IMR-90 (cell line): ENCODE results near the gene IL22RA2. TPM values are rescaled to one million over a fixed set of nuclear protein-coding genes. Genes with fewer than 3 reads are reported as not detected.

ENCODE experiments used
- ATAC-seq: fragments of 200-7000 bp; cut with Tn5 transposase; 2 replicates; pipeline ENCODE4 v1.9.1; 2020; ENCODE audit warnings: low read depth, mild to moderate bottlenecking, moderate library complexity
- BruUV-seq: library from RNA; stranded (reverse); fragments of 400-500 nt; replicated peaks from 2 replicates; lab custom pipeline; 2021; lab: Mats Ljungman, UMichigan
- CTCF ChIA-PET: fragments of 300-600 bp; formaldehyde crosslinking; extraction: SDS; loops from one replicate; lab custom pipeline; 2021; ENCODE audit warnings: antibody characterized with exemption; lab: Yijun Ruan, JAX
- POLR2A ChIA-PET: fragments of 300-600 bp; sonication (Branson Sonifier 250); formaldehyde crosslinking; loops from one replicate; lab custom pipeline; 2022; ENCODE audit warnings: antibody characterized with exemption; ENCODE audit not compliant: unreplicated experiment; lab: Charles Lee
- DNase-seq: peaks from one replicate; pipeline ENCODE4 v3.0.0; 2013
- H2AFZ ChIP-seq: replicated peaks from 2 replicates; pipeline ENCODE3; 2013; ENCODE audit warnings: low read length, mild to moderate bottlenecking; ENCODE audit not compliant: poor library complexity
- H2AK5ac ChIP-seq: 2 replicates; pipeline ENCODE4 v1.6.1; 2013; ENCODE audit warnings: low read depth, low read length, inconsistent platforms
- H2AK9ac ChIP-seq: replicated peaks from 2 replicates; pipeline ENCODE3; 2013; ENCODE audit warnings: mild to moderate bottlenecking, low read depth, low read length, moderate library complexity; ENCODE audit not compliant: poor library complexity
- H2BK120ac ChIP-seq: 2 replicates; pipeline ENCODE4 v1.6.1; 2013; ENCODE audit warnings: low read depth, low read length, inconsistent platforms
- H2BK15ac ChIP-seq: 3 replicates; pipeline ENCODE4 v1.6.1; 2013; ENCODE audit warnings: low read depth, low read length, inconsistent platforms
- H2BK20ac ChIP-seq: 2 replicates; pipeline ENCODE4 v1.6.1; 2013; ENCODE audit warnings: low read depth, mild to moderate bottlenecking, inconsistent platforms, low read length, moderate library complexity
- H2BK5ac ChIP-seq: 2 replicates; pipeline ENCODE4 v1.6.1; 2013; ENCODE audit warnings: mild to moderate bottlenecking, low read depth, low read length, inconsistent platforms; ENCODE audit not compliant: poor library complexity, severe bottlenecking
- H3K14ac ChIP-seq: replicated peaks from 2 replicates; pipeline ENCODE4 v1.6.1; 2013; ENCODE audit warnings: low read depth, low read length, inconsistent platforms
- H3K18ac ChIP-seq: 2 replicates; pipeline ENCODE4 v1.6.1; 2013; ENCODE audit warnings: low read depth, low read length, control low read depth
- H3K23ac ChIP-seq: 2 replicates; pipeline ENCODE4 v1.6.1; 2013; ENCODE audit warnings: low read depth, low read length, inconsistent platforms
- H3K27ac ChIP-seq: 2 replicates; pipeline ENCODE4 v1.5.1; 2013; ENCODE audit warnings: mild to moderate bottlenecking, control low read depth, low read length; ENCODE audit not compliant: insufficient read depth
- H3K27me3 ChIP-seq: 2 replicates; pipeline ENCODE4 v1.6.1; 2013; ENCODE audit warnings: low read length; ENCODE audit not compliant: control insufficient read depth, insufficient read depth
- H3K36me3 ChIP-seq: 2 replicates; pipeline ENCODE4 v1.6.1; 2013; ENCODE audit warnings: low read length, mixed read lengths; ENCODE audit not compliant: control insufficient read depth, insufficient read depth
- H3K4ac ChIP-seq: 2 replicates; pipeline ENCODE4 v1.6.1; 2013; ENCODE audit warnings: low read depth, low read length, inconsistent platforms
- H3K4me1 ChIP-seq: 2 replicates; pipeline ENCODE4 v1.6.1; 2013; ENCODE audit warnings: low read length, mixed read lengths; ENCODE audit not compliant: control insufficient read depth, insufficient read depth
- H3K4me2 ChIP-seq: 2 replicates; pipeline ENCODE4 v1.6.1; 2013; ENCODE audit warnings: low read depth, mild to moderate bottlenecking, control low read depth, low read length, moderate library complexity
- H3K4me3 ChIP-seq: 2 replicates; pipeline ENCODE4 v1.5.1; 2013; ENCODE audit warnings: low read depth, mild to moderate bottlenecking, control low read depth, low read length, moderate library complexity; ENCODE audit not compliant: insufficient read depth
- H3K56ac ChIP-seq: 2 replicates; pipeline ENCODE4 v1.6.1; 2013; ENCODE audit warnings: low read length, inconsistent platforms; ENCODE audit not compliant: insufficient read depth; ENCODE audit errors: extremely low read depth
- H3K79me1 ChIP-seq, 2 experiments: 2 replicates each; pipeline ENCODE4 v1.6.1; 2013; ENCODE audit warnings: low read length in 2 of 2, inconsistent platforms in 1 of 2, low read depth in 1 of 2
- H3K9ac ChIP-seq: 2 replicates; pipeline ENCODE4 v1.6.1; 2013; ENCODE audit warnings: low read depth, low read length, control low read depth
- H3K9me1 ChIP-seq: 2 replicates; pipeline ENCODE4 v1.6.1; 2013; ENCODE audit warnings: low read length, inconsistent platforms; ENCODE audit not compliant: insufficient read depth
- H3K9me3 ChIP-seq: 2 replicates; pipeline ENCODE4 v1.6.1; 2013; ENCODE audit warnings: low read length; ENCODE audit not compliant: control insufficient read depth, insufficient read depth
- H4K20me1 ChIP-seq: 2 replicates; pipeline ENCODE4 v1.6.1; 2013; ENCODE audit warnings: low read length, inconsistent platforms; ENCODE audit not compliant: insufficient read depth
- H4K5ac ChIP-seq: 2 replicates; pipeline ENCODE4 v1.6.1; 2013; ENCODE audit warnings: mild to moderate bottlenecking, low read depth, low read length, control low read depth
- H4K8ac ChIP-seq, 2 experiments: 2 replicates each; pipeline ENCODE4 v1.6.1; 2013; ENCODE audit warnings: low read depth in 2 of 2, low read length in 2 of 2, control low read depth in 1 of 2, inconsistent platforms in 1 of 2
- H4K91ac ChIP-seq: 2 replicates; pipeline ENCODE4 v1.6.1; 2013; ENCODE audit warnings: low read depth, low read length, inconsistent platforms; ENCODE audit not compliant: insufficient read depth
- MAFK ChIP-seq: IDR thresholded peaks from 2 replicates; pipeline ENCODE4 v1.6.1; 2012; ENCODE audit warnings: low read depth, low read length, improper control_type of control experiment
- NFE2L2 ChIP-seq: fragments of 150-350 bp; IDR thresholded peaks from 2 replicates; pipeline ENCODE4 v1.6.1; 2016; ENCODE audit warnings: low read depth, mild to moderate bottlenecking, low read length
- POLR2A ChIP-seq: IDR thresholded peaks from 2 replicates; pipeline ENCODE4 v1.6.1; 2012; ENCODE audit warnings: mild to moderate bottlenecking, low read depth, low read length
- RAD21 ChIP-seq: IDR thresholded peaks from 2 replicates; pipeline ENCODE4 v1.6.1; 2012; ENCODE audit warnings: low read length, improper control_type of control experiment
- RCOR1 ChIP-seq: IDR thresholded peaks from 2 replicates; pipeline ENCODE4 v1.6.1; 2012; ENCODE audit warnings: mild to moderate bottlenecking, low read length, improper control_type of control experiment; ENCODE audit not compliant: insufficient replicate concordance
- RFX5 ChIP-seq: IDR thresholded peaks from 2 replicates; pipeline ENCODE4 v1.8.0; 2012; ENCODE audit warnings: low read depth, mild to moderate bottlenecking, low read length, moderate library complexity
- WGBS, 2 experiments: methylation state at CpG; one replicate each; pipeline versions ENCODE4 v1.1.5 to v1.1.7; 2013; ENCODE audit warnings: missing lambda C conversion rate in 2 of 2; ENCODE audit not compliant: insufficient read length in 1 of 2; ENCODE audit errors: extremely low coverage in 2 of 2; 5-methylcytosine and 5-hydroxymethylcytosine counted together
- dilution Hi-C: fragments of 300-500 bp; cut with HindIII; formaldehyde crosslinking; loops from one replicate; pipeline ENCODE4 v1.14.3; 2018; ENCODE audit warnings: low sequenced_read_pairs; ENCODE audit not compliant: unreplicated experiment
- in situ Hi-C: fragments of 300-500 bp; cut with MboI; formaldehyde crosslinking; loops from 3 replicates; pipeline ENCODE4 v1.14.3; 2019; ENCODE audit warnings: low sequenced_read_pairs, inconsistent platforms, mixed read lengths
- intact Hi-C: fragments of 100-400 bp; cut with micrococcal nuclease; formaldehyde crosslinking; loops from 2 replicates; pipeline ENCODE4 v1.10.0; 2022
- polyA plus RNA-seq, 3 experiments: library from polyadenylated mRNA; depleted of rRNA; stranded (reverse); fragments of >200 nt; gene quantifications; 2 replicates each; pipeline ENCODE4 v1.2.3, GENCODE V29; 2012; ENCODE audit warnings: low replicate concordance in 1 of 3
- total RNA-seq: library from RNA; depleted of rRNA; stranded (reverse); fragments of >200 nt; gene quantifications from 2 replicates; pipeline ENCODE4 v1.2.3, GENCODE V29; 2012
- TF ChIP-seq, protein P1 (sequence below): fragments of 150-350 bp; IDR thresholded peaks from 2 replicates; pipeline ENCODE4 v1.6.1; 2016; ENCODE audit warnings: low read depth, mild to moderate bottlenecking, low read length, moderate library complexity, borderline replicate concordance
- TF ChIP-seq, protein P2 (sequence below): conservative IDR thresholded peaks from 2 replicates; pipeline ENCODE4 v1.5.1; 2012; ENCODE audit warnings: mild to moderate bottlenecking, low read depth, low read length, improper control_type of control experiment

The IL22RA2 gene
- total and polyA plus RNA-seq, 2 of the 4 experiments (the other 2 are of a cell fraction) = not detected

- Histone ChIP-seq H2AK9ac (no peak overlapping the region), H3K9me1 (no peaks in the 10 kb centered on the region), H3K23ac (no peak overlapping the region), H3K27ac (no peak overlapping the region), H3K4me2 (no peak overlapping the region), H3K9me3 (no peaks in the 10 kb centered on the region), H4K5ac (no peak overlapping the region), H4K20me1 (no peaks in the 10 kb centered on the region), H3K27me3 (no peaks in the 10 kb centered on the region), H3K4ac (no peak overlapping the region), H3K9ac (no peak overlapping the region), H2AK5ac (no peak overlapping the region), H2BK120ac (no peak overlapping the region), H3K36me3 (peaks cover 29% of the 10 kb centered on the region), H3K4me3 (no peak overlapping the region), H3K18ac (no peak overlapping the region), H3K14ac (no peak overlapping the region), H3K79me1 (peaks cover 0 to 3% of the 10 kb centered on the region in 2 experiments; a peak in 2 of 4 replicates), H2BK5ac (no peak overlapping the region), H4K91ac (no peak overlapping the region), H3K4me1 (no peaks in the 10 kb centered on the region), H4K8ac (no peak overlapping the region), H2BK20ac (no peak overlapping the region), H2BK15ac (no peak overlapping the region), H2AFZ (no peak overlapping the region), H3K56ac (no peak overlapping the region)
- DNase-seq (no peak), ATAC-seq (no peak)
- in situ Hi-C loops = no loop called here
- TF ChIP-seq, protein P1, sequence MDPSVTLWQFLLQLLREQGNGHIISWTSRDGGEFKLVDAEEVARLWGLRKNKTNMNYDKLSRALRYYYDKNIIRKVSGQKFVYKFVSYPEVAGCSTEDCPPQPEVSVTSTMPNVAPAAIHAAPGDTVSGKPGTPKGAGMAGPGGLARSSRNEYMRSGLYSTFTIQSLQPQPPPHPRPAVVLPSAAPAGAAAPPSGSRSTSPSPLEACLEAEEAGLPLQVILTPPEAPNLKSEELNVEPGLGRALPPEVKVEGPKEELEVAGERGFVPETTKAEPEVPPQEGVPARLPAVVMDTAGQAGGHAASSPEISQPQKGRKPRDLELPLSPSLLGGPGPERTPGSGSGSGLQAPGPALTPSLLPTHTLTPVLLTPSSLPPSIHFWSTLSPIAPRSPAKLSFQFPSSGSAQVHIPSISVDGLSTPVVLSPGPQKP = no peak
- TF ChIP-seq RFX5 = no peak
- TF ChIP-seq, protein P2, sequence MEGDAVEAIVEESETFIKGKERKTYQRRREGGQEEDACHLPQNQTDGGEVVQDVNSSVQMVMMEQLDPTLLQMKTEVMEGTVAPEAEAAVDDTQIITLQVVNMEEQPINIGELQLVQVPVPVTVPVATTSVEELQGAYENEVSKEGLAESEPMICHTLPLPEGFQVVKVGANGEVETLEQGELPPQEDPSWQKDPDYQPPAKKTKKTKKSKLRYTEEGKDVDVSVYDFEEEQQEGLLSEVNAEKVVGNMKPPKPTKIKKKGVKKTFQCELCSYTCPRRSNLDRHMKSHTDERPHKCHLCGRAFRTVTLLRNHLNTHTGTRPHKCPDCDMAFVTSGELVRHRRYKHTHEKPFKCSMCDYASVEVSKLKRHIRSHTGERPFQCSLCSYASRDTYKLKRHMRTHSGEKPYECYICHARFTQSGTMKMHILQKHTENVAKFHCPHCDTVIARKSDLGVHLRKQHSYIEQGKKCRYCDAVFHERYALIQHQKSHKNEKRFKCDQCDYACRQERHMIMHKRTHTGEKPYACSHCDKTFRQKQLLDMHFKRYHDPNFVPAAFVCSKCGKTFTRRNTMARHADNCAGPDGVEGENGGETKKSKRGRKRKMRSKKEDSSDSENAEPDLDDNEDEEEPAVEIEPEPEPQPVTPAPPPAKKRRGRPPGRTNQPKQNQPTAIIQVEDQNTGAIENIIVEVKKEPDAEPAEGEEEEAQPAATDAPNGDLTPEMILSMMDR = no peak
- TF ChIP-seq RAD21 = no peak
- TF ChIP-seq RCOR1 = no peak
- no peak for TF ChIP-seq NFE2L2
- no peak for TF ChIP-seq POLR2A
- TF ChIP-seq MAFK = no peak
- intact Hi-C loops = no loop called here
- no TSS peak for BruUV-seq
- dilution Hi-C loops = no loop called here
- POLR2A ChIA-PET = no interaction called here
- CTCF ChIA-PET = no interaction called here
- no CpG with 5 or more reads among the region's 1 CpG for WGBS, 2 experiments
Measured at GRCh38 chr6:137201006-137201405, 27.6 kb upstream of the IL22RA2 start.
